Effector memory CD4-positive, alpha-beta T cell (primary cell): Measurements from ENCODE around the gene RGS6.

Experiments used
- DNase-seq, 3 donors: peaks; one replicate each; pipeline ENCODE4 v3.0.0-alpha.2; 2020
- H3K27ac ChIP-seq: 2 replicates; pipeline ENCODE4 v1.7.0; 2013; ENCODE audit warnings: mild to moderate bottlenecking, low read length, moderate library complexity; ENCODE audit not compliant: insufficient read depth, poor library complexity, severe bottlenecking
- H3K27me3 ChIP-seq: replicated peaks from 2 replicates; pipeline ENCODE4 v1.7.0; 2013; ENCODE audit warnings: mild to moderate bottlenecking, low read length; ENCODE audit not compliant: insufficient read depth, control insufficient read depth, poor library complexity, severe bottlenecking
- H3K36me3 ChIP-seq: 2 replicates; pipeline ENCODE4 v1.7.0; 2013; ENCODE audit warnings: mild to moderate bottlenecking, low read length, moderate library complexity; ENCODE audit not compliant: control insufficient read depth, insufficient read depth
- H3K4me1 ChIP-seq: 2 replicates; pipeline ENCODE4 v1.7.0; 2013; ENCODE audit warnings: low read length, mild to moderate bottlenecking; ENCODE audit not compliant: control insufficient read depth, insufficient read depth, poor library complexity, severe bottlenecking
- H3K4me3 ChIP-seq: 2 replicates; pipeline ENCODE4 v1.7.0; 2013; ENCODE audit warnings: low read length, low read depth, mild to moderate bottlenecking; ENCODE audit not compliant: insufficient read depth, poor library complexity, severe bottlenecking
- H3K9me3 ChIP-seq: 2 replicates; pipeline ENCODE4 v1.7.0; 2013; ENCODE audit warnings: mild to moderate bottlenecking, low read length, moderate library complexity; ENCODE audit not compliant: control insufficient read depth

Gene RGS6

DNA sequence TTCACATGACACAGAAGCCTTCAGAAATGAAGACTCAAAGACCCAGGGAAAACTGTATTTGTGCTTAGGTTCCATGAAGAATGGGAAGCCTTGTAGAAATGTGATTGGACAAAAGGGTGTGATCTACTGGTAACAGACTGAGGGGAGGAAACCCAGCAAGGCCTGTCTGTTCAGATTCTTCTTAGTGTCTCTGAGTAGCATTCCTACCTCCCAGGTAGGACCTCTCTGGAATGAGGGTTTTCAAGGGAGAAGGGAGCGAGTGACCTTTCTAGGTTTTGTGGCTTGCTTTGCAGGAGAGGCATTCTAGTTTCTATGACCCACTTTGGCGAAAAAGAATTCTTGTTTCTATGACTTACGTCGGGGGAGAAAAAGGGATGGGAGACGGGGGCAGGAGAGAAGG is 560.0 kb downstream of the RGS6 start:
- Histone ChIP-seq H3K4me3 (no peak overlapping the region), H3K9me3 (no peaks in the 10 kb centered on the region), H3K27ac (no peak overlapping the region), H3K4me1 (no peaks in the 10 kb centered on the region), H3K36me3 (no peaks in the 10 kb centered on the region), H3K27me3 (no peaks in the 10 kb centered on the region)
- no peak for DNase-seq

DNA sequence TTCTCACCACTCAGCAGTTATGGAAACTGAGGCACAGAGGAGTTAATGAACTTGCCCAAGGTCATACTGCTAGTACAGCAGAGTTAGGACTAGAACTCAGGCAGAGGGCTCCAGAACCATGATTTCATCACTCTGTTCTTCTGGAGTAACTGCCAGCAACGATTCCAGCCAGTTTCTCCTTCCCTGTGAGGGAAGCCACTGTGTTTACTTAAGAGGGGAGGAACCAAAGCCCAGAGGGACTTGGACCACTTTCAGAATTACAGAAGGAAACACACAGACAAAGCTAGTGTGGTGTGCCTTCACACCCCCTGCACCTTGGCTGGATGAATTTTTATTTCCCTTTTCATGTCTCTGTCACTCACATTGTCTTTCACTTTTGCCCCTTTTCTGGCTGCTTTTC is 563.4 kb downstream of the RGS6 start:
- Histone ChIP-seq H3K9me3 (no peaks in the 10 kb centered on the region), H3K27ac (no peak overlapping the region), H3K4me3 (no peak overlapping the region), H3K27me3 (no peaks in the 10 kb centered on the region), H3K36me3 (no peaks in the 10 kb centered on the region), H3K4me1 (no peaks in the 10 kb centered on the region)
- DNase-seq = no peak

DNA sequence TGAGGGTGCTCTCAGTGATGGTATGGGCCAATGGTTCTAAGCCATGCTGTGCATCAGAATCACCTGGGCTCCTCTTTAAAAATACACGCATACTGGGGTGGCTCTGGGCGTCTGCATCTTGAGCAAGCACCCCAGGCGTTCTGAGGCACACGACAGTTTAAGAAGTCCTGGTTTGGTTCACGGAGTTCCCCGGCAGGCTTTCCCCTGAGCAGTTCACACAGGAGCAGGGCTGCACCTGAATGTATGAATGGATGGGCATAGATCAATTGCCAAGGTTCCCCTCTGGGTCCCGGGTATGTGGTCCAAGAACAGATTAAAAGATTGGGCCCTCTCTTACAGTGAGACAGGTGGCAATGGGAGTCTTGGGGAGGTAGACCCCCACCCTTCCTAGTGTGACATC is 566.4 kb downstream of the RGS6 start:
- no peaks in the 10 kb centered on the region for H3K36me3 ChIP-seq
- no peak overlapping the region for H3K27ac ChIP-seq
- H3K27me3 ChIP-seq = no peaks in the 10 kb centered on the region
- no peak overlapping the region for H3K4me3 ChIP-seq
- no peaks in the 10 kb centered on the region for H3K9me3 ChIP-seq
- DNase-seq = no peak
- no peaks in the 10 kb centered on the region for H3K4me1 ChIP-seq

GRCh38 chr14:72499746-72500145 is 567.5 kb downstream of the RGS6 start:
- no peak overlapping the region for H3K4me3 ChIP-seq
- H3K9me3 ChIP-seq = no peaks in the 10 kb centered on the region
- H3K27ac ChIP-seq = no peak overlapping the region
- no peaks in the 10 kb centered on the region for H3K27me3 ChIP-seq
- DNase-seq = no peak
- H3K4me1 ChIP-seq = no peaks in the 10 kb centered on the region
- H3K36me3 ChIP-seq = no peaks in the 10 kb centered on the region

DNA sequence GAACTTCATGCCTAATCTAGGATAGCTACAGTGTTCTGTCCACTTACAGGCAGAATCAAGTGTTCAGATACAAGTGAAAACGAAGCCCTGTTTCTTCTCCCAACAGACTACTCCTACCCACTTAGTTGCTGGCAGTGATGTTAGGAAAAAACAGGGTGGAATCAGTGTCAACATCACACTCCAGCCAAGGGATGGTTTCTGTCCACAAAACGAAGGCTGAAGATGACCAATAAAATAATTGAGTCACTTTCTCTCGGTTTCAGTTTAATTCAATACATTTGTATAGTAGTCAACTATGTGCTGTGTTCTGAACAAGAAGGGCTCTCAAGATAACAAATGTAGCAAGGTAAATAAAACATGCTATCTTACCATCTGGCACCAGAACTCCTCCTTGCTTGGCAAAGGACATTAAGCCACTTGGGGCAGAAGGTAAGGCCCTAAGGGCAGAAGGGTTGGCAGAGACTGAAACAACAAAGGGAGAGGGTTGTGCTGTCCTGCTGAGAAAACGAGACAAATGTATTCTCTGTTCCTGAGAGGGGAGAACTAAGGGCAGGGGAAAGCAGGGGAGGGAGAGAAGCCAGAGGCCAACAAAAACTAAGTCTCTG is 568.1 kb downstream of the RGS6 start:
- DNase-seq = no peak
- H3K27me3 ChIP-seq = no peaks in the 10 kb centered on the region
- H3K27ac ChIP-seq = no peak overlapping the region
- H3K36me3 ChIP-seq = no peaks in the 10 kb centered on the region
- no peaks in the 10 kb centered on the region for H3K9me3 ChIP-seq
- no peaks in the 10 kb centered on the region for H3K4me1 ChIP-seq
- no peak overlapping the region for H3K4me3 ChIP-seq

- Histone ChIP-seq H3K9me3 (no peaks in the 10 kb centered on the region), H3K4me3 (no peak overlapping the region), H3K27me3 (no peaks in the 10 kb centered on the region), H3K4me1 (no peaks in the 10 kb centered on the region), H3K36me3 (no peaks in the 10 kb centered on the region), H3K27ac (no peak overlapping the region)
- DNase-seq = no peak
These were observed 569.2 kb downstream of the RGS6 start for GRCh38 chr14:72501439-72501838.

GRCh38 chr14:72503271-72503670 is 571.0 kb downstream of the RGS6 start:
- no peak for DNase-seq
- H3K27ac ChIP-seq = no peak overlapping the region
- H3K27me3 ChIP-seq = no peaks in the 10 kb centered on the region
- H3K9me3 ChIP-seq = no peaks in the 10 kb centered on the region
- H3K36me3 ChIP-seq = no peaks in the 10 kb centered on the region
- H3K4me1 ChIP-seq = no peaks in the 10 kb centered on the region
- H3K4me3 ChIP-seq = no peak overlapping the region

DNA sequence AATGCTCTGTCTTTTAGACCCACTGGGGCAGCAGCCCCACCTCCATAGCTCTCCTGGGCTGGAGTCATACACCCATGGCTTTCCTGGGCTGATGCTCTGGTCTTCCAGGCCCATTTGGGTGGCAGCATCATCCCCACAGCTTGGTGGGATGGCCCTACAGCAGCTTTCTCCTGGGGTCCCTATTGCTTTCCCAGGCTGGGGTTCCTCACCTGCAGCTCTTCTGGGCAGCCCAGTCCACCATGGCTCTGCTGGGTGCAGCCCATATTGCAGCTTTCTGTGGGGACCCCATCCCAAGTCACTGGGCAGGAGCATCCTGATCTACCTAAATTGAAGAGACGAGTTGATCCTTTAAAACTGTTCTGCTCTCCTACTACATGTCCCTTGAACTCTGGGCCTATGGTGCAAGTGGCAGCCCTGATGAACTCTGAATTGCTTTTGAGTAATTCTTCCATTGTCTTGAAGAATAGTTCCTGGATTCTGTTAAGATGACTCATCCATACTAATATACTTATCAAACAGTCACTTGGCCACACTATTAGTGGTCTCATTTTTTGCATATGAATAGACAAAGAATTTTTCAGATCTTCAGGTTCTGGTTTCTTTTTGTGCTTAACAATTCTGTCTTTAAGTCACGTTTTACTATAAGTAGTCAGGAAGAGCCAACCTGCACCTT is 571.6 kb downstream of the RGS6 start:
- H3K27ac ChIP-seq = no peak overlapping the region
- H3K4me3 ChIP-seq = no peak overlapping the region
- no peak for DNase-seq
- no peaks in the 10 kb centered on the region for H3K27me3 ChIP-seq
- H3K4me1 ChIP-seq = no peaks in the 10 kb centered on the region
- no peaks in the 10 kb centered on the region for H3K36me3 ChIP-seq
- no peaks in the 10 kb centered on the region for H3K9me3 ChIP-seq

DNA sequence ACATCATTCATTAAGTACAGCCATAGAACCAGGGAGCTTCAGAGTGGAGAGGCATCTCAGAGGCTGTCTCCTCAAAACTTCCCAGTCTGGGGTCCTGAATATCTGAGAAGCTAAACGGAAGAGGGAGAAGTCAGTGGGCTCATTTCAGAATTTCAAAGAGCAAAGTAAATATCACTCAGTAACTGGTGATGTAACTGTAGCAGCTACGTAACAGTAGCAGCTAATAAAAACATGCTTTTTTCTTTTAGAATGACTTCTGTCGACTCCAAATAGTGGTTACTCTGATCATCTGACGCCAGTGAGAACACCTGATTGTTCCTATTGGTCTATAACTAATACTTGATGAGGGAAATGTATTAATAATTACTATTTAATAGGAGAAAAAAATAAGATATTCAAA is 578.3 kb downstream of the RGS6 start:
- Histone ChIP-seq H3K27ac (no peak overlapping the region), H3K27me3 (no peaks in the 10 kb centered on the region), H3K9me3 (no peaks in the 10 kb centered on the region), H3K4me1 (no peaks in the 10 kb centered on the region), H3K4me3 (no peak overlapping the region), H3K36me3 (no peaks in the 10 kb centered on the region)
- DNase-seq = no peak

DNA sequence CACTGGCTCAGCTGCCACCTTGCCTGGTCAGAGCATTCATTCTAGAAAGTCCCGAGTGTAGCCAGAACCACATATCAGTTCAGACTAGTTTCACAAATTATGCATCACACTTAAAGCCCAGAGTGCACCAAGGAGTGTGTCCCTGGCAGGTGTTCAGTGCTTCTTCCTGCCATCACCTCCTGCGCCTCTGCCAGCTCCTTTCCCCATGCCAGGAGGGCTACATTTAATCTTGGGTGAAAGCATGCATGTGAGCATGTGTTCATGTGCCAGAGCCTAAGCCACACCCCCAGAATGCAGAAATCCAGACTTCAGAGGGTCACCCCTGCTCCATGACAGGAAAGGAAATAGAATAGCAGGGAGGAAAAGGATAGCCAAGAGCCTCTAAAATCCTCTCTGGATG is 580.1 kb downstream of the RGS6 start:
- Histone ChIP-seq H3K27me3 (no peaks in the 10 kb centered on the region), H3K4me1 (peaks cover 8% of the 10 kb centered on the region), H3K36me3 (no peaks in the 10 kb centered on the region), H3K27ac (no peak overlapping the region), H3K9me3 (no peaks in the 10 kb centered on the region), H3K4me3 (no peak overlapping the region)
- no peak for DNase-seq
